SIG-M5 (cell line): ENCODE measurements around the gene PKD1.
"Not testable (repeated sequence)": the region's sequence is repeated elsewhere in the genome, so short reads cannot be mapped to it uniquely, and the experiment has no call there.

Experiments
- DNase-seq: peaks from one replicate; lab custom pipeline; 2025; lab: John Stamatoyannopoulos, UW

PKD1 gene

DNA sequence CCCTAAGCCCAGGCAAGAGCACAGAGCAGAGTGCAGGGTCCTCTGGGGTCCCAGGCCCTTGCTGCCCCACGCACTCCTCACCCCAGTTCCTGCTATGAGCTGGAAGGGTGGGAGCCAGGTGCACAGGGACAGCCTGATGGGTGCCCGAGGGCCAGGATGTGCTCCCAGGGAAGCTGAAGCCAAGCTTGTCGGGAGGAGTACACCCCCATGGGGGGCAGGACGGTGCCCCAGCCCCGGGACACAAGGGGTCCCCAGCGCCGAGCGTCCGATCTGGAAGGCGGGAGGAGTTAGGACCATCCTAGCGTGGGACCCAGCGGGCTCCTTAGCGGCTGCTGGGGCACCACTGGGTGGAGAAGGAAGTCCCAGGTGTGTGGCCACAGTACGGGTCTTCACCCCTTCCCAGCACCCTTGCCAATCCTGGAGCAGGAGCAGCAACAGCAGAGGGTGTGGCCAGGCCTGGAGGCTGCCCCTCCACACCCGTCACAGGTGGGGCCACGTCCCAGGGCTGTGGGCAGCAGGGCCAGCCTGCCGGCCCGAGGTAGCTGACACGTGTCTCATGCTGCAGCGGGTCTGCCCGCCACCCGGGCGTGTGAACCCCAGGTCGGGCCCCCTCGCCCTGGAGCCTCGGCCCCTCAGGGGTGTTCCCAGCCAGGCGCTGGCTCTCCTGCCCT is 11.9 kb downstream of the PKD1 start:
- not testable (repeated sequence) for DNase-seq

DNA sequence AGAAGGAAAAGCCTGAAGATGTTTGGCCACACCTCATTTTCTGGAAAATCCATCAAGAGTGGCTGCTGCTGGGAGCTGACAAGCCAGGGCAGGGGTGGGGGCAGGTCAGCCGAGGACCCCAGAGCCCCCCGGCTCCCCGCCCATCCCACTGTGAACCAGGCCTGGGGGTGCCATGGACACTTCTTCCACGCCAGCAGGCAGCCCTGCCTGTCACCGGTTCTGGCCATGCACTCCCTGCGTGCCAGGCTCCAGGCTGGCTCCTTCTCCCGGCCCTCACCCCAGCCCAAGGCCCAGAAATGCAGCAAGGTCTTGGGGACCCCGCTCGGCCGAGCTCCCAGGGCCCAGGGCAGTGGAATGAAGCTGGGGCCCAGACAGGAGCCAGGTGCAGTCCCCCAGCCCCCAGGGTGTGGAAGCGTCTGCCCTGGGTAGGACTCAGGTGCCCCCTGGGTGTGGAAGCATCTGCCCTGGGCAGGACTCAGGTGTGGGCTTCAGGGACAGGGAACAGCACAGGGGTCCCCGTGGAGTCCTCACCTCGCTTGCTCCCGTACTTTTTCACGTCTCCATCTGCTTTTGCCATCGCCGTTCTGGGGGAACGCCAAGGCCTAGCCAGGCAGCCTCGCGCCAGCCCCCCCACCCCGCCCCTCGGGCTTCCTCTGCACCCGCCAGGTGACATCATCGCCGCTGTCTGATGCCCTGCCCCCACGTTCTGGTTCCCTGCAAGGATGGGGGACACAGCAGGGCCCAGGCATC is 12.6 kb downstream of the PKD1 start:
- not testable (repeated sequence) for DNase-seq

DNA sequence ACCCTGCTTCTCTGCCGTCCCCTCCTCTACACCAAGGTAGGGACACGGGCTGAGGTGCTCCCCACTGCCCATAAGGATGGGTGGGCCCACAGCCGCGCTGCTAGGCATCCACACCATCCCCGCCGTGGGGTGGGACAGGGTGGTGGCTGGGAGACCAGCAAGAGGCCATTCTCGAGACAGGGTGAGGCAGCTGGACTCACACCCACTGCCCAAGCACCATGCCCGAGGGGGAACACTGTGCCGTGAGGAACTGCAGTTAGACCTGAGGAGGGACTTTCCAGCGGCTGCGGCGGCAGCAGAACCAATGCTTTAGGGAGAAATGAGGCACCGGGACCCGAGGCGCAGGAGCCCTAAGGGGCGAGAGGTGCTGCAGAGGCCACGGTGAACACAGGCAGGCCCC is 13.3 kb downstream of the PKD1 start:
- no peak for DNase-seq

DNA sequence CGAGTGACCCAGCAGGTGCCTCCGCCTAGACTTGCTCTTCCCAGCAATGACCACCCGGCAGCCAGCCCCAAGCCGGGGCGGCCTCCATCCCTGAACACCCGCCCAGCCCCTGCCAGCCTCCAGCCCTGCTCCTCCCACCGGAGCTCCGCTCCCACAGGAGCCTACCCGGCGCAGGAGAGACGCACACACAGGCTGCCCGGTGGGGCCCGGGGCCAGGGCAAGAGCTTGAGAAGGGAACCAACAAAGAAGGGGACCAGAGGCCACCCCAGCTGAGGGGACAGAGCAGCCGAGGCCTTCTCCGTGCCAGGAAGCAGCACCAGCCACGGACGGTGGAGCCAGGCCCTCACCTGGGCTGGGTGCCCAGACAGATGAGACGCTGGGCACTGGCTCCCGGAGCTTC is 13.8 kb downstream of the PKD1 start:
- DNase-seq = no peak

DNA sequence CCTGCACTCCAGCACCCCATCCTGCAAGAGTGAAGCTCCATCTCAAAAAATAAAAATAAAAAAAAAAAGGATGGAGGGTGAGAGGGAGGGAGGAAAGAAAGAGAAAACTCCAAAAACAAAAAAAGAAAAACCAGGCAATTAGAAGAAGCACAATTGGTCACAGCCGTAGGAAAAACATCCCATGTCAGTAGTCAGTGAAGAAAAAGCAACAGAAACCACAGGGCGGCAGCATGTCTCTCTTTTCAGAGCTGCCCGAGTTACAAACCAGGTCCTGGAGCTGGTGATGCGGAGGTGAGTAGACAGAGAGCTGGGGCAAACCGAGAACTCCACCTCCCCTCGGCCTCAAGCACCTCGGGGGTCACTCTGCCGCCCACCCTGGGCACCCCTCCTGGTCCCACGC is 14.4 kb downstream of the PKD1 start:
- DNase-seq = not testable (repeated sequence)

DNA sequence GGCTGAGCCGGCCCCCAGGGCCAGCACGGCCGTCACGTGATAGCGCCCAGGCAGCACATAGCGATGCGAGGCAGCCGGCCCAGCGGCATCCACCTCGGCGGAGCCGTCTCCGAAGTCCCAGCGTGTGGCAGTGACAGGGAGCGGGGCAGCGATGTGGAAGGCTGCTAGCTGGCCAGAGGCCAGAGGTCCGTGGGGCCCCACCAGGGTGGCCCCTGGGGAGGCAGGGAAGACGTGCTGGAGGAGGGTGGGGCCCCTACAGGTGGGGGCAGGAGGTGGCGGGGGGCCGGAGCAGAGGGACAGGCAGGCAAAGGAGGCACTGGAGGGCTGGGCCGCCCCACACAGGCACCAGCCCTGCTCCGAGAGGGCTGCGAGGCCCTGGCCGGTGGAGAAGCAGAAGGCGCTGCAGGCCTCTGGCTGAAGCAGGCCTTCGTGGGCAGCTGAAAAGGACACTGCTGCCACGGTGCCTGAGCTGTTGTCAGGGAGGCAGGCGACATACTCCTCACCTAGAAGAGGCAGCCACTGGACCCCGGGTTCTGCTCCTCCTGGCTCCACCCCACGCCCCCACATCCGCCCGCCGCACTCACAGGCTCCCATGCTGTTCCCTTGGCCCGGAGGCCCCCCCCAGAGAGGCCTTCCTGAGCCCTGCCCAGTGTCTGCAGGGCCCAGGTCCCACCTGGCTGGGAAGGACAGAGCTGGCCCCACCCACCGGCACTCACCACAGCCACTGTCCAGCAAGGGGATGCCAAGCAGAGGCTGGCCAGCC is 17.6 kb downstream of the PKD1 start:
- DNase-seq = not testable (repeated sequence)

DNA sequence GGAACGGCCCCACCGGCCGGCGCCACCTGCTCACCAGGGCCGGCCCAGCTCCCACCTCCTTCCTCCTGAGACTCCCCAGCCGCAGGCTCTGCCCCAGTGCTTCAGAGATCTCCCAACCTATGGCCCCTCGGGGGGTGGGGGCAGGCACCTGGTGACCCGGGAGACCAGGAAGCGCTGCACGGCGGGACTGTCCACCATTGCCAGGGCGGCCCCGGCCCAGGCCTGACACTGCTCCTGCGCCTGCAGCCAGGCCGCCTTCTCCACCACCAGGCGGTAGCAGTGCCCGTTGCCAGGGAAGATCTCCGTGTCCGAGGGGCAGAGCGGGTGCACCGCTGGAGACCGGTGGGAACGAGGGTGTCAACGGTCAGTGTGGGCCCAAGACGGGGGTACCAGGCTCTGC is 18.4 kb downstream of the PKD1 start:
- DNase-seq = not testable (repeated sequence)

DNA sequence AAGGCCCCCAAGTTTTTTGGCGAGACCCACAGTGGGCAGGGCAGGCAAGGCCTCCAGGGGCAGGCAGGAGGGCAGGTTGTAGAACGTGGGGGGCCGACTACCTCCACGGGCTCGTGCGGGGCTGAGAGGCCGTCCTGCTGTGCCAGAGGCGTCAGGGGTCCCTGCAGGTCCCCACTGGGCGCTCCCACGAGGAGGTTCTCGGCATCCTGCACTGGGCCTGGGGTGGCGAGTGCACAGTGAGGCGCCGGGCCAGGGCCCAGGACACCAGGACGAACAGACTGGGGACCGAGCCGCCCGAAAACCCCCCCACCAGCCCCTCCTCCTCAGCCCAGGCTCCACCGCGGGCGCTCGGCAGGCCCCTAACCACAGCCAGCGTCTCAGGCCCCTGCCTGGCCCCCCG is 19.3 kb downstream of the PKD1 start:
- DNase-seq = not testable (repeated sequence)

DNA sequence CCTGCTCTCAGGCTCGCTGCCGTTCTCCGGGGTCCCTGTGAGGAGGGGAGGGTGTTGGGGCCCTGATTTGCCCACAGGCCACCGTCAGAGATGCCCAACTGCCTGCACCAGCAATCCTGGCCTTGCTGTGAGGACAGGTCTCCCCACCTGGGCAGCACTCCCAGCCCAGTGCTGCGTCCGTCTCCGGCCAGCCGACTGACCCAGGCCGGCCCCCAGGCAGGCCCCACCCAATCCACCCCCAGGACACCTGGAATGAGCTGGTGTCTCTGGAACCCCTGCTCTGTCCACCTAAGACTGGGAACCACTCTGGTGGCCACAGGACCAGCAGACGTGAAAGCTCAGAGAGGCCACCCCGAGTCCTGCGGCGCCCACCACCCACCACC is 20.1 kb downstream of the PKD1 start:
- DNase-seq = no peak

DNA sequence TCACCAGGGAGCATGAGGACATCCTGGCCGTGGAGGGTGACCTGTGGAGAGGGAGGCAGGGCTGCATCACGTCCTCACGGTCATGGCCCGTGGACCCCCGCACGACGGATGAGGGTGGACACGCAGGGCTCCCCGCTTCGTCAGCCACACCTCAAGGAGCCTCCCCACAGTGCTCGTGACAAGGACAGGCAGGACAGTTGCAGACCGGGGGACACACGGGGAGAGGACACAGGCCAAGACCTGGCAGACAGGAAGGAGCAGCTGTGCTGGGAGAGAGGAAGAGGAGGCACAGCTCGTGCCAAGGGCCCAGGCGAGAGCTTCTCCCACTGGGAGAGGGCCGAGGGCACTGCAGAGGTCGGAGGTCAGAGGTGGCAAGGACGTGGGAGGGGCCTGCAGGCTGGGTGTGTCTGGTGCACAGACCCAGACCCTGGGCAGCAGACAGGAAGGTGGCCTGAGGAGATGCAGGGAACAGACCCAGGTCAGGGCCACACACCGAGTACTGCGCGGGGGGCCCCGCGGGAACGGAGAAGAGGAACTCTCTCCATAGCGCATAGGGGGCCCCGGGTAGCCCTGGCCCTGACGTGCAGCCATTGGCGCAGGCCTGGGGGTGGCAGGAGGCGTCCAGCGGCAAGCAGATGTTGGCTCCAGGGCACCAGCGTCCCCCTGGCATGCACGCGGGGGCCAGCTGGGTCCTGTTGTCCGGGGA is 20.7 kb downstream of the PKD1 start:
- DNase-seq = not testable (repeated sequence)

DNA sequence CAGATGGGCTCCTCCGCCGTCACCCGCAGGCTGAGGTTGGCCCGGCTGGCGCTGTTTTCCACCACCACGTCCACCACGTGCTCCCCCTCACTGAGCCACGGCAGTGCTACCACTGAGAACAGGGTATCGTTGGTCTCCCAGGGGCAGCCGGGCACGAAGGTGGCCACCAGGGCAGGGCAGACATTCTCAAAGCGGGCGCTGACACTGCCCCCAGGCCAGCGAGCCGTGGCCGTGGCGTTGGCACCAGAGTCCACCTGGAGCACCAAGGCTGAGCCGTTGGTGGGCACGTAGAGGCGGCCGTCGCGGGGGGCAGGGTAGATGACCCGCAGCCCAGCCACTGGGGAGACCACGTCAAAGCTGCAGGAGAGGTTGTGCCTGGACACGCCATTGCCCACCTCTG is 21.5 kb downstream of the PKD1 start:
- DNase-seq = not testable (repeated sequence)

DNA sequence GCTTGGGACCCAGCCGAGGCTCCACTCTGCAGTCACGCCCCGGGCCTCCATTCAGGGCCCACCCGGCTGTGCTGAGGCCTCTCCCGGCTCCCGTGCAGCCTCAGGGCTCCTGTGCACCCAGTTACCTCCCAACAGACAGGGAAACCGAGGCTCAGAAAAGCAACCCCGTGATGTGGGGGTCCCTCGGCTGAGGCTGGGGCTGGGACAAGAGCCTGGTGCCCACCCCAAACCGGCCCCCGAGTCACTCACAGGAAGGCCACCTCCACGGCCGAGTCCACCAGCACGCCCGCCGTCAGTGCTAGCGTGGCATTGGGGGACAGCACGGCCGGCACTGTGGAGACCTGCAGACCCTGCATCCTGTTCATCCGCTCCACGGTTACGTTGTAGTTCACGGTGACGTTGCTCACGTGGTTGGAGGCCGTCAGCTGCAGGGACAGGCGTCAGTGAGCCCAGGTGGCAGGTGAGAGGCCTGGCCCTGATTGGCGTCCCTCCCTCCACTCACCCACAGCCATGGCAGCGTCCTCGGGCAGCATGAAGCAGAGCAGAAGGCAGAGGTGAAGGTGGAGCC is 23.1 kb downstream of the PKD1 start:
- DNase-seq = not testable (repeated sequence)

DNA sequence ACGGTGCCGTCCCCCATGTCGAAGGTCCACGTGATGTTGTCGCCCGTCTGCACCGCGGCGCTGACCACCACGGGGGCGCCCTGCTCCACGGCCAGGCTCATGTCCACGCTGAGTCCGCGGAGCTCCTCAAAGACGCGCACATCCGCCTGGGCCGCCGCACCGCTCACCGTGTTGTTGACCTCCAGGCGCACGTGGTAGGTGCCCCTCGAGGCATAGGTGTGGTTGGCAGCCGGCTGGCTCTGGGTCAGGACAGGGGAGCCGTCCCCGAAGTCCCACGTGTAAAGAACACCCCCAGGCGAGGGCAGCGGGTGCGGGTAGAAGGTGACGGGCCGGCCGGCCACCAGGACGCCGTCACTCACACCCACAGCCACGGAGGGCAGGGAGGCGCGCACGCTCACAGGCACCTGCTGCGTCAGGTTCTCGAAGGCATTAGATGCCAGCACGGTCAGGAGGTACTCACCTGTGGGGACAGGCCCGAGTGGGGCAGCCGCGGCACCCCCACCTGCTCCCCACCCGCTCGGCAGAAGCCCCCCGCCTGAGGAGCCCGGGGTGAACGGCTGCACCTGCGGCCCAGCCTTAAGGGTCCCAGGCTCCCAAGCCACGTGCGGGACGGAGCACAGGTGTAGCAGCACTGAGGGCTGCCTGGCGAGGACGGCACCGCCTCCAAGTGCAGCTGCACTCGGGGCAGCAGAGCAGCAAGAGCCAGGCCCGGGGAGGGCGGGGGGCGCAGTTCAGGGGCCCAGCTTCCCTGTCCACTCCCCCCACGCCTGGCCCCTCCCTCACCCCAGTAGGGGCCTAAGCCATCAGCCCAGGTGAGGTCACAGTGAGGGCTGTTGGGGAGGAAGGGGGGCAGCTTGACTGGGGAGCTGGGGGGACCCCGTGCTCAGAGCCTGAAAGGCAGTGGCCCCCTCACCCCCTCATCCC is 24.0 kb downstream of the PKD1 start:
- DNase-seq = not testable (repeated sequence)

DNA sequence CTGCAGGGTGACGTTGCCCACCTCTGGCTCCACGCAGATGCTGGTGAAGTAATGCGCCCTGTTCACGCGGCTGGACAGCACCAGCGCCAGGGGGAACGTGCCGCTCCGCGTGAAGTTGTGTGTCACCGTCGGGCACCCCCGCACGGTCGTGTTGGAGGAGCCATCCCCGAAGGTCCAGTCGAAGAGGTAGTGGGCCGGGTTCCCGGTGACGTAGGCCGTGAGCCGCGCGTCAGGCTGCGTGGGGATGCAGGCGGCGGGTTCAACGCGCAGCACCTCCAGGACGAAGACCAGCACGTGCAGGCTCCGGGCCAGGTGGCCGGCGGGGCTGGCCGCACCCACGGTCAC is 24.7 kb downstream of the PKD1 start:
- DNase-seq = not testable (repeated sequence)

DNA sequence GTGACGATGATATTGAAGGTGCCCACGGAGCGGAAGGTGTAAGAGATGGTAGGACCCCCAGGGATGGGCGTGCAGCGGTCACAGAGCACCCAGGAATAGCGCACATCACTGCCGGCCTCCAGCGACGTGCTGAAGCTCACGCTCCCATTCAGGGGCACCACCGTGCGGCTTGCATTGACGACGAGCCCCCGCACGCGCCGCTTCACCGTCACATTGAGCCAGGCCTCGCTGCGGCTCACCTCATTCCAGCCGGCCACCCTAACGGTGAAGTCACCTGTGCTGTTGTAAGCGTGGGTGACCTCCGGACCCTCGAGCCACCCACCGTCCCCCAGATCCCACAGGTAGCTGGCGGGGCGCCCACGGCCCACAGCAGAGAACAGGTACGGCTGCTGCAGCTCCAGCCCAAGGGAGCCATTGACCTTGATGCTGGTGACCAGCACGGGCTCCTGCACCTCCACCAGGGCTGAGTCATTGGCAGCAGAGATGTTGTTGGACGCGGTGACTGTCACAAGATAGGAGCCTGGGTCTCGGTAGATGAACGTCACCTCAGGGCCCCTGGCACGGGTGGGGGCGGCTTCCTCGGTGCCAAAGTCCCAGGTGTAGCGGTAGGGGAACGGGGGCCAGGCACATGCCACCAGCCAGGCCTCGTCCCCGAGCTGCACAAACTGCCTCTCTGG is 25.2 kb downstream of the PKD1 start:
- DNase-seq = not testable (repeated sequence)

DNA sequence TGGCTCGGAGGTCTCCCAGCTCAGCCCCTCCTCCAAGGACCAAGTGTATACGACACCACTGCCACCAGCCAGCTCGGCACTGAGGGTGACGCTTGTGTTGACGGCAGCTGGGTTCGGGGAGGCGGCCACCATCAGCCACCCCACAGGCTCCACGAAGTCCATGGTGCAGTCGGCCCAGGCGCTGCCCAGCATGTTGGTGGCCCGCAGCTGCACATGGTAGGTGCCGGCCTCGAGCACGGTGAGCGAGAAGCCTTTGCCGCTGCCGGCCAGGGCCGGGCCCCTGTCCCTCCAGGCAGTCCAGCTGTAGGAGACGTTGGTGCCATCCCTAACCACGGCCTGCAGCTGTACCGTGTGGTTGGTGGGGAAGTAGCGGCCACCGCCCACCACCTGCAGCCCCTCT is 25.8 kb downstream of the PKD1 start:
- not testable (repeated sequence) for DNase-seq

DNA sequence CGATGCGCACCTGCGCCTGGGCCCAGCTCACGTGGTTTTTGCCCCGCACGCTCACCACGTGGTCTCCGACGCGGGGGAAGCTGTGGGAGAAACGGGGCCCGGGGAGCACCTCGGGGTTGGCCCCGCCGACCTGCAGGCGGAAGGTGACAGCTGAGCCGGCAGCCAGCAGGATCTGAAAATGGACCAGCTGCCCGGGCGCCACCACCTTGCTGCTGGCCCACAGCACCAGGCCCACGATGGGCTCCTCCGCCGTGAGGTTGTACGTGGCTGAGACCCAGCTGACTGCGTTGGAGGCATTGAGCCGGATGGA is 26.5 kb downstream of the PKD1 start:
- DNase-seq = not testable (repeated sequence)

DNA sequence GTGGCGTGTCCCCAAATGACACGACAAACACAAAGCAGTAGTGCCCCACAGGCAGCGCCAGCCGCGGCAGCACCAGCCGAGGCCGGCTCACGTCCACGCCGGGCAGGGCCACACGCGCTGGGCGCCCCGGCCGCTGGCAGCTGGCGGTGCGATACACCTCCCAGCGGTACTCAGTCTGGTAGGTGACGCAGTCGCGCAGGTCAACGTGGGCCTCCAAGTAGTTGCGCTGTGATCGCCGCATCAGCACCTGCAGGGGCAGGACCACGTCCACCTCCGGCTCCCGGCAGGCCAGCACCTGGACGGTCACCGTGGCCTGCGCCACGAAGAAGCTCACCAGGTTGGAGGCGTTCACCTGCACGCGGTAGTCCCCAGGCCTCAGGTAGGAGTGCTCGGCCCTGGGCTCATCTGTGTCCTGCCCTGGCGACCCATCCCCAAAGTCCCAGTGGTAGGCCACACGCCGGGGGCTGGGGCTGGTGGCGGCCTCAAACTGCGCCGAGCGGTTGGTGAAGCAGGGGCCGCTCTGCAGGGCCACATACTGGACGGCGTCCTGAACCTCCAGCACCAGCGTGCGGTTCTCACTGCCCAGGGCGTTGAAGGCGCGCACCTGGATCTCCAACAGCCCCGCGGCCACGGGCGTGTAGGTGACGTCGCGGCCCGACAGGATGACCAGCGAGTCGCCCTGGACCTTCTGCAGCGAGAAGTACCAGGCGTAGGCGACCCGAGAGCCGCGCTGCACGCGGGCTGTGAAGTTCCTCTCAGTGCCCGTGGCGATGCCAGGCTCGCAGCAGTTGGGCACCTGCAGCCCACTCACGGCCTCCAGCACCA is 27.0 kb downstream of the PKD1 start:
- DNase-seq = not testable (repeated sequence)

DNA sequence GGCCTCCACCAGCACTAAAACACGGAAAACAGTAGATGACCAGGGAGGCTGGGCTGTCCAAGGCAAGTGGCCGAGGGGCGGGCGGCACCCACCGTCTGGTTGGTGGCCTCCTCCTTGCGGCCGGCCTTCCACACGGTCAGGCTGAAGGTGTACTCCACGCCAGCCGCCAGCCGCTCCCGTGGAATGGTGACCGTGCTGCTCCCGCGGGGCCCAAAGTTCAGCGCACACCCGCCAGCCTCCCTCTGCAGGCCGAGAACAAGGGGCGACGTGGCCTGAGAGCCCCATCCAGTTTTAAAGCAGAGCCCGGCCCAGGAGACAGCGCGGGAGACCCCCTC is 27.9 kb downstream of the PKD1 start:
- not testable (repeated sequence) for DNase-seq
